ENCODE data around the gene HS3ST2.

Gene HS3ST2

DNA sequence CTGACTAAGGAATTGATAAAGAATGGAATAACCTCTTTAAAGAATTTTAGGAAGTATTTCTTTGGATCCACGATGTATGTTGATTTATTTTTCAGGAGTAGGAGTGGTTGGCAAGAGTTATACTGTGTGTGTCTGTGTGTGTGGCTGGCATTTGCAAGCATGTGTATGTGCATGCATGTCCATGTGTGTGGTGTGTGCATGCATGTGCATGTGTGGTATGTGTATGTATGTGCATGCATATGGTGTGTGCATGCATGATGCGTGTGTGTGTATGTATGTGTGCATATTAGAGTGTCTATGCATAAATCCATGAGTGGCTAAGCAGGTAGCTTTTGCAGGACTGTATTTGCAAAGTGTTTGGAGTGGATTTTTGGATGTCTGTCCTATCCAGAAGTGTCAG lies 120.8 kb downstream of the HS3ST2 start:
- TF ChIP-seq POLR2AphosphoS5 (IDR thresholded peaks at IDR 0.05; ENCODE audit: low read depth, low read length) (no peak), SIN3A (IDR thresholded peaks at IDR 0.05; ENCODE audit: borderline replicate concordance, insufficient read depth, low read length) (no peak), FOXP2 (optimal IDR thresholded peaks at IDR 0.05; ENCODE audit: borderline replicate concordance, extremely low read depth, extremely low read length, insufficient read depth) (no peak), TAF1 (IDR thresholded peaks at IDR 0.05; ENCODE audit: borderline replicate concordance, insufficient read depth, low read length) (no peak)
- TF ChIP-seq, protein P1, sequence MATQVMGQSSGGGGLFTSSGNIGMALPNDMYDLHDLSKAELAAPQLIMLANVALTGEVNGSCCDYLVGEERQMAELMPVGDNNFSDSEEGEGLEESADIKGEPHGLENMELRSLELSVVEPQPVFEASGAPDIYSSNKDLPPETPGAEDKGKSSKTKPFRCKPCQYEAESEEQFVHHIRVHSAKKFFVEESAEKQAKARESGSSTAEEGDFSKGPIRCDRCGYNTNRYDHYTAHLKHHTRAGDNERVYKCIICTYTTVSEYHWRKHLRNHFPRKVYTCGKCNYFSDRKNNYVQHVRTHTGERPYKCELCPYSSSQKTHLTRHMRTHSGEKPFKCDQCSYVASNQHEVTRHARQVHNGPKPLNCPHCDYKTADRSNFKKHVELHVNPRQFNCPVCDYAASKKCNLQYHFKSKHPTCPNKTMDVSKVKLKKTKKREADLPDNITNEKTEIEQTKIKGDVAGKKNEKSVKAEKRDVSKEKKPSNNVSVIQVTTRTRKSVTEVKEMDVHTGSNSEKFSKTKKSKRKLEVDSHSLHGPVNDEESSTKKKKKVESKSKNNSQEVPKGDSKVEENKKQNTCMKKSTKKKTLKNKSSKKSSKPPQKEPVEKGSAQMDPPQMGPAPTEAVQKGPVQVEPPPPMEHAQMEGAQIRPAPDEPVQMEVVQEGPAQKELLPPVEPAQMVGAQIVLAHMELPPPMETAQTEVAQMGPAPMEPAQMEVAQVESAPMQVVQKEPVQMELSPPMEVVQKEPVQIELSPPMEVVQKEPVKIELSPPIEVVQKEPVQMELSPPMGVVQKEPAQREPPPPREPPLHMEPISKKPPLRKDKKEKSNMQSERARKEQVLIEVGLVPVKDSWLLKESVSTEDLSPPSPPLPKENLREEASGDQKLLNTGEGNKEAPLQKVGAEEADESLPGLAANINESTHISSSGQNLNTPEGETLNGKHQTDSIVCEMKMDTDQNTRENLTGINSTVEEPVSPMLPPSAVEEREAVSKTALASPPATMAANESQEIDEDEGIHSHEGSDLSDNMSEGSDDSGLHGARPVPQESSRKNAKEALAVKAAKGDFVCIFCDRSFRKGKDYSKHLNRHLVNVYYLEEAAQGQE (IDR thresholded peaks at IDR 0.05; ENCODE audit: insufficient read depth in 1 of 2, low read depth in 2 of 2, low read length in 2 of 2), result no peak

DNA sequence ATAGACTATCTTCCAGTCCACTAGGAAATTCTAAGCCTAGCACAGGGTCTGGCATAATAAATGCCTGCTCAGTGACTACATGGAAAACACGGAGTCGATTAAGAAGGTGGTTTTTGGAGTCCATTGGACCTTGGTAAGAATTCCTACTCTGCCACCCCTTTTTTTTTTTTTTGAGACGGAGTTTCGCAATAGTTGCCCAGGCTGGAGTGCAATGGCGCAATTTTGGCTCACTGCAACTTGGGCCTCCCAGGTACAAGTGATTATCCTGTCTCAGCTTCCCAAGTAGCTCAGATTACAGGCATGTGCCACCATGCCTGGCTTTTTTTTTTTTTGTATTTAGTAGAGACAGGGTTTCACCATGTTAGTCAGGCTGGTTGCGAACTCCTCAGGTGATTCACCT lies 123.2 kb downstream of the HS3ST2 start:
- TF ChIP-seq, protein P1 (IDR thresholded peaks at IDR 0.05; ENCODE audit: insufficient read depth in 1 of 2, low read depth in 2 of 2, low read length in 2 of 2), result no peak
- no peak for TF ChIP-seq TAF1 (IDR thresholded peaks at IDR 0.05; ENCODE audit: borderline replicate concordance, insufficient read depth, low read length)
- TF ChIP-seq FOXP2 (optimal IDR thresholded peaks at IDR 0.05; ENCODE audit: borderline replicate concordance, extremely low read depth, extremely low read length, insufficient read depth), result no peak
- TF ChIP-seq POLR2AphosphoS5 (IDR thresholded peaks at IDR 0.05; ENCODE audit: low read depth, low read length), result no peak
- TF ChIP-seq SIN3A (IDR thresholded peaks at IDR 0.05; ENCODE audit: borderline replicate concordance, insufficient read depth, low read length), result no peak

DNA sequence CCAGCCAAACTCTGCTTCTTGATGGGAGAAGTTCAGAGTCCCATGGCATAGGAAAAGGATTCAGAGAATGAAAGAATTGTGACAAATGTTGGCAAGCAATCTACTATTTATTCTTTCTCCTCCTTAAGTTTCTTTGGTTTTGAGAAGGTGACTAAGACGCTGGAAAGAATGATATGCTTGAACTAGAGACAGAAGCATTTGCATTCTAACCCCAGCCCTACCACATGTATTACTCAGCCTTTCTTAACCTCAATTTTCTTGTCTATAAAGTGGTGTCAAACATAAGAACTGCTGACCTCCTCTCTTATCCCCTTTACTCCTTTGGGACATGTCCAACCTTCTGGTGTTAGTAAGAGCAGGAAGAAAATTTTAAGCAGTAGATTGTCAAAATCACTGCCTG lies 124.7 kb downstream of the HS3ST2 start:
- no peak for TF ChIP-seq TAF1 (IDR thresholded peaks at IDR 0.05; ENCODE audit: borderline replicate concordance, insufficient read depth, low read length)
- TF ChIP-seq, protein P1 (IDR thresholded peaks at IDR 0.05; ENCODE audit: insufficient read depth in 1 of 2, low read depth in 2 of 2, low read length in 2 of 2), result no peak
- TF ChIP-seq SIN3A (IDR thresholded peaks at IDR 0.05; ENCODE audit: borderline replicate concordance, insufficient read depth, low read length), result no peak
- no peak for TF ChIP-seq FOXP2 (optimal IDR thresholded peaks at IDR 0.05; ENCODE audit: borderline replicate concordance, extremely low read depth, extremely low read length, insufficient read depth)
- TF ChIP-seq POLR2AphosphoS5 (IDR thresholded peaks at IDR 0.05; ENCODE audit: low read depth, low read length), result no peak

DNA sequence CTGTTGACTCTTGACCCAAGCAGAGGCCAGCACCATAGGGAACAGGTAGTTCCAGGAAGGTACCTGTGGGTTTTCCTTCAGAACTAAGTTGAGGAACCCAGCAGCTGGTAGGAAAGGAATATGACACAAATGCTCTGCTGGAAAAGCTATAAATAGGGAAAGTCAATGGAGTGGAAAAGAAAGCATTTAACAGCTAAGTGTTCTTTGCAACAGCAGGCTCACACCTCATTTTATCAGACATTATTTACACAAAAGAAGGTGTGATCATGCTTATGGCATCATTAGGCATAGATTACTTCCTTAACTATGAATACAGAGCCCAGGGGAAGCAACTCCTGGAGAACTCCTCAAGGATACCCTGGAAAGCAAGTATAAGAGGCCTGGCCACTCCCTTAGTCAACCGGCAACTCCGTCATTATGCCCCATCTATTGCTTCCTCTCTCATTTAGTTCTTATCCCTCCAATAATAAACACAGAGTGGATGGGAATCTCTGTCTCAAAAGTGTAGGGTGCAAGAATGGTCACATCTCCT lies 128.1 kb downstream of the HS3ST2 start:
- no peak for TF ChIP-seq TAF1 (IDR thresholded peaks at IDR 0.05; ENCODE audit: borderline replicate concordance, insufficient read depth, low read length)
- no peak for TF ChIP-seq POLR2AphosphoS5 (IDR thresholded peaks at IDR 0.05; ENCODE audit: low read depth, low read length)
- TF ChIP-seq, protein P1 (IDR thresholded peaks at IDR 0.05; ENCODE audit: insufficient read depth in 1 of 2, low read depth in 2 of 2, low read length in 2 of 2), result no peak
- no peak for TF ChIP-seq FOXP2 (optimal IDR thresholded peaks at IDR 0.05; ENCODE audit: borderline replicate concordance, extremely low read depth, extremely low read length, insufficient read depth)
- no peak for TF ChIP-seq SIN3A (IDR thresholded peaks at IDR 0.05; ENCODE audit: borderline replicate concordance, insufficient read depth, low read length)

DNA sequence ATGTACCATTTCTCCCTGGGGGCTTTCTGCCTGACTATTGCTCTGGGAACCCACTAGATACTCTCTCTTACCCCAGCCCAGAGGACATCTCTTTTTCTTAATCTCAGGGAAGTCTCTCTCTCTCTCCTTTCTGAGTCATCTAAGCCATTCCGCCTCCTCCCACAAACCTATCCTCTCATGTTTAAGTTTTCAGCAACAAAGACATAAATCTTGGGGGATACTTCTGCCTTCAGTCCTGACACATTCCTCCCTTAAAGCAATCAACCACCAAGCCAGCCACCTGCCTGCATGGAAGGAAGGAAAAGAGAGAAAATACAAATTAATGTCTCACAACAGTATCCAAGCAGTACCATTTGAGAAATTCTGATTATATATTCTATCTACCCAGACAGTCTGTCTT lies 128.8 kb downstream of the HS3ST2 start:
- TF ChIP-seq, protein P1 (IDR thresholded peaks at IDR 0.05; ENCODE audit: insufficient read depth in 1 of 2, low read depth in 2 of 2, low read length in 2 of 2), result no peak
- TF ChIP-seq SIN3A (IDR thresholded peaks at IDR 0.05; ENCODE audit: borderline replicate concordance, insufficient read depth, low read length), result no peak
- no peak for TF ChIP-seq POLR2AphosphoS5 (IDR thresholded peaks at IDR 0.05; ENCODE audit: low read depth, low read length)
- TF ChIP-seq TAF1 (IDR thresholded peaks at IDR 0.05; ENCODE audit: borderline replicate concordance, insufficient read depth, low read length), result no peak
- TF ChIP-seq FOXP2 (optimal IDR thresholded peaks at IDR 0.05; ENCODE audit: borderline replicate concordance, extremely low read depth, extremely low read length, insufficient read depth), result no peak
